ENCODE results near the gene PPAN.

DNA sequence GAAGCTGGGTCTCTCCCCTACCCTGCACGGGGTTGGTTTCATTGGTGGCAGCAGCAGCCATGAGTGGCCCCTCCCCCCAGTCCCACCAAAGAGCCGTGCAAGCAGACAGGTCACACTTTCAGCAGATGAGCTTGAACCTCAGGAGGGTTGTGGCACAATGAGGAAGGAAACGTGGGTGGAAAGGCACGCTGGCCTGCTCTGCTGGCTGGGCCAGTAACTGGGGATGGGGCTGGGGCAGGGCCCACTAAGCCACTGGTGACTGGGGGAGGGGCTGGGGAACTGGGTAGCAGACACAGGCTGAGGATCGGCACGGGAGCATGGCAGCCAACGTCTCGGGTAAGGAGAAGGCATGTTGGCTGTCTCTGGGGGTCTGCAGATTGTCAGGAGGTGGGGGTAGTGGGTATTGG, 5.2 kb downstream of the PPAN start, which contains the start of gene P2RY11:
- TF ChIP-seq EZH2phosphoT487 (IDR thresholded peaks at IDR 0.05; ENCODE audit: borderline replicate concordance) = no peak
- TF ChIP-seq EZH2 (IDR thresholded peaks at IDR 0.05) = no peak
- no peak for TF ChIP-seq ZFX (IDR thresholded peaks at IDR 0.05)
